GM18505 (cell line): ENCODE measurements around the gene ICAM3.
"Not testable (repeated sequence)": the region's sequence is repeated elsewhere in the genome, so short reads cannot be mapped to it uniquely, and the experiment has no call there.

Source experiments
- ATAC-seq: cut with Tn5 transposase; IDR thresholded peaks from one replicate; pipeline ENCODE4 v1.9.1; 2021; ENCODE audit not compliant: unreplicated experiment
- POLR2A ChIP-seq: IDR thresholded peaks from 4 replicates; pipeline ENCODE4 v1.6.1; 2011; ENCODE audit warnings: borderline replicate concordance; ENCODE audit not compliant: insufficient read depth, insufficient read length; ENCODE audit errors: extremely low read depth

ICAM3 gene, protein sequence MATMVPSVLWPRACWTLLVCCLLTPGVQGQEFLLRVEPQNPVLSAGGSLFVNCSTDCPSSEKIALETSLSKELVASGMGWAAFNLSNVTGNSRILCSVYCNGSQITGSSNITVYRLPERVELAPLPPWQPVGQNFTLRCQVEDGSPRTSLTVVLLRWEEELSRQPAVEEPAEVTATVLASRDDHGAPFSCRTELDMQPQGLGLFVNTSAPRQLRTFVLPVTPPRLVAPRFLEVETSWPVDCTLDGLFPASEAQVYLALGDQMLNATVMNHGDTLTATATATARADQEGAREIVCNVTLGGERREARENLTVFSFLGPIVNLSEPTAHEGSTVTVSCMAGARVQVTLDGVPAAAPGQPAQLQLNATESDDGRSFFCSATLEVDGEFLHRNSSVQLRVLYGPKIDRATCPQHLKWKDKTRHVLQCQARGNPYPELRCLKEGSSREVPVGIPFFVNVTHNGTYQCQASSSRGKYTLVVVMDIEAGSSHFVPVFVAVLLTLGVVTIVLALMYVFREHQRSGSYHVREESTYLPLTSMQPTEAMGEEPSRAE

DNA sequence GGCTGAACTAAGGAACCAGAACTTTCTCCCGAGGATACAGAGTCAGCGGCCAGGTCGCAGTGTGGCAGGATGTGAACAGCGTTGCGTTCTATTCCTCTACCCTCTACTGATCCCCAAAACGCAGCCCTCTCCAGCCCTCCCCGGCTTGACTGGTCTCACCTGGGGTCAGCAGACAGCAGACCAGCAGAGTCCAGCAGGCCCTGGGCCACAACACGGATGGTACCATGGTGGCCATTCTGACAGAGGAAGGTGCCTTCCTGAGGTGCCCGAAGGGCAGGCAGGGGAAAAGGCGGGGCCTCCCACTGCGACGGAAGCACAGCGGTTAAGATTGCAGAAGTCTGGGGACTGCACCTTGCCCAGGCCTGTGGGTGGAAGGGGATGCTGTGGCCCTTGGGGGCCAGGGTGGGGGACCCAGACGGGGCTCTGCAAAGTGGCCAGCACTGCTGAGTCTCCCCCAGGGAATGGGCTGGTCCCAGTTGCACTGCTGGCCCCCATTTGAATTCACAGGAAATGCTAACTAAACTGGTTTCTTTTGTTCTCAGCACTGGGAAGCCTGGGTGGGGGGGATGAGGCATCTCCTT is at the start of gene ICAM3:
TSS of gene ICAM3 (minus strand) at position 245 of the 581 bp plus-strand sequence. CDS start at position 235, 10 bp downstream.
- peak; percentile 58 for ATAC-seq
- peak; percentile 86 for TF ChIP-seq POLR2A

DNA sequence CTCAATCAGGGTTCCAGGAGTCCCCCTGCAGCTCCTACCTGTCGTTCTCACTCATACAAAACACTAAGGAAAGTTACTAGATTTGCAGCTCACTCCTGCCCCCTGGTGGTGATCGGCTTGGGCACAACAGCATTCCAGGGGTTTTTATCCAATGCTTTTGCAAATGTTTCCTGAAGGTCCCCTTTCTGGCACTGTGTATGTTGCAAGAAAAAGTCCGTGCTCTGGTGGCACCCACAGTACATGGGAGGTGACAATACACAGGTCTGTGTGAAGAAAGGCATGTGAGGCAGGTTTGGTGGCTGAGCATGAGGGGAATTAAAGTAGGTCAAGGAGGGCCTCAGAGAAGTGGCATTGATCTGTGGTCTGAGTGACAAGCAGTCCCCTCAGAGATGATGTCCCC is 49.5 kb upstream of the ICAM3 start:
- no peak for TF ChIP-seq POLR2A

DNA sequence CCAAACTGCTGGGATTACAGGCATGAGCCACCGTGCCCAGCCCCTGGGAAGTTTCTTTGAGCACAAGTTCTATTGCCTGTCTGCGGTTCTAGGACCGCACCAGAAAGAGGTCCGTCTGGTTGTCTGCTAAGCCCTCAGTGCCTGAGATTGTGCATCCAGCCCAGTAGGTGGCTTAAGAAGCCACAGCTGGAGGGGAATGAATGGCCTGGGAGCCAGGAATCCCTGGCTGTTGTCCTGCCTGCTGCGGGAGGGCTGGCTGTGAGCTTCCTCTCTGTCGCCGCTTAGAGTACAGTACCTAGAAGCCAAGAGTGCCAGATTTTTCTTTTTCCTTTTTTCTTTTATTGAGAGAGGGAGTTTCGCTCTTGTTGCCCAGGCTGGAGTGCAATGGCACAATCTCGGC is 45.2 kb upstream of the ICAM3 start:
- ATAC-seq = no peak
- no peak for TF ChIP-seq POLR2A

More for the DNA sequence above, 49.5 kb upstream of the ICAM3 start:
- no peak for ATAC-seq

DNA sequence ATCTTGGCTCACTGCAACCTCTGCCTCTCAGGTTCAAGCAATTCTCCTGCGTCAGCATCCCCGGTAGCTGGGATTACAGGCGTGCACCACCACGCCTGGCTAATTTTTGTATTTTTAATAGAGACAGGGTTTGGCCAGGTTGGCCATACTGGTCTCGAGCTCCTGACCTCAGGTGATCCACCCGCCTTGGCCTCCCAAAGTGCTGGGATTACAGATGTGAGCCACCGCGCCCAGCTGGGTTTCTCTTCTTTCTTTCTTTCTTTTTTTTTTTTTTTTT is 43.7 kb upstream of the ICAM3 start:
- ATAC-seq = not testable (repeated sequence)

DNA sequence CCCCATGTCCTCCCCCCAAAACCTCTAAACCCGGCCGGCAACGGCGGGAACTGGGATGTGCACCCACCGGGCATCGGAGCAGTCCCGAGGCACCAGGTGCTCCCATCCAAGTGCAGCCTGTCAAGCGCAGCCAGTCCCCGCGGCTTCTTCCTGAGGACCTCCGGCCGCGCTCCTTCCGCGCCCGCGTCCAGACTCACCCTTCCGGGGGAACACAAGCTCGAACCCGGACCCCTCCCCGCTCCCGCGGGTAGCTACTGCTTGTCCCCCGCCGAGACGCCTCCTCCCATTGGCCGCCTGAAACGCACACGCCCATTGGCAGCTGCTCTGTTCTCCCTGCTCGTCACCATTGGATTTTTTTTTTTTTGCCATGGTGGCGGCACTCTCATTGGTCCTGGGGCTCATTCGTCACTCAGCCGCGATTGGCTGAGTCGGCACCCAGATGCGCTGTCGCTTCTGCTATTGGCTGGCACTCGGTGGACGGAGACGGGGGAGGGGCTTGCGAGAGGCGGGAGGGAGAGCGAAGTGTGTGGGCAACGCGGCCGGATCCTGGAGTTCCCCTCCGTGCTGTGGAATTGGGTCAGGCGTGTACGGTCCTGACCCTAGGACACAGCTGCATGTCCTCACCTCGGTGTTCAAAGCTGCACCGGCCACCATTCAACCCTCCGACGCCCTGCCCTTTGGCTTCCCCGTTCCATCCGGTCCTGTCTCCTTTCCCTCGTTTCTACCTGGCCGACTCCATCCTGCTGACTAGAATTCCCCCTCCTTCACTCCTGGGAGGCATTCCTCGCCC is 41.1 kb upstream of the ICAM3 start, which contains the start of gene TYK2:
TSS of gene TYK2 (minus strand) at position 260 of the 790 bp plus-strand sequence. CDS start 2,166 bp downstream, outside the sequence.
- peak; percentile 85 for TF ChIP-seq POLR2A
- peak; percentile 89 for ATAC-seq

DNA sequence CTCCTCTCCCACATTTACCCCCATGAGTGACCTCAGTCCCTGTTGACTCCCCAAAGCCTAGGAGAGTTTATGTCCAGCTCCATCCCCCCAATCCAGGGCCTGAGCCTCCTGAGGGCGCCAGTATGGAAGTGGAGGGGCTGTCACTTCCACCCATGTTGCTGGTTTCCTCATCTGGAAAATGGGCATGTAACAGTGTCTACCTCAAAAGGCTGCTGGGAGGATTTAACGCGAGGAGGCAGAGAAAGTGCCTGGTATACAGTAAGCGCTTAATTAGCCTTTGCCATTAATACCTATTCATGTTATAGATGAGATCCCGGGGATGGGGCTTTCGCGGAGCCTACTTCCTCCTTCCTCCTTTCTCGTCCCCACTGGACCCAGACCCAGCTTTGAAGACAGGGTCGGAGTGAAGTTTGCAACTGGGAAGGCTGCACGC is 40.5 kb upstream of the ICAM3 start:
- ATAC-seq = no peak
- TF ChIP-seq POLR2A = no peak

DNA sequence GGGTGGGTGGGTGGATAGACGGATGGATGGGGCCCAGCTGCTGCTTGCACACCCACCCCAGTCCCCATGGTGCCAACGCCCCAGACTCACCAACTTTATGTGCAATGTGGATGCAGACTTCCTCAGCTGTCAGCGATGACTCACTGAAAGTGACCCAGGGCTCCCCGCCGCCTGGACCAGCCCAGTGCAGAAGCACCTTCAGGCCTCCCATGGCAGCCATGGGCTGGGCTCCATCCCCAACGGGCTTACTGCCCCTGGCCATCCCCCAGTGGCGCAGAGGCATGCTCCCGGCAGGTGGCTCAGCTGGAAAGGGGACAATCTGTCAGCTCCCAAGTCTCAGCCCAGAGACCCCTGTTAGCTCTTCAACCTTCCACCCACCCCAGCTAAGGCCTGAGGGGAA is 38.7 kb upstream of the ICAM3 start:
- ATAC-seq = no peak
- TF ChIP-seq POLR2A = no peak

DNA sequence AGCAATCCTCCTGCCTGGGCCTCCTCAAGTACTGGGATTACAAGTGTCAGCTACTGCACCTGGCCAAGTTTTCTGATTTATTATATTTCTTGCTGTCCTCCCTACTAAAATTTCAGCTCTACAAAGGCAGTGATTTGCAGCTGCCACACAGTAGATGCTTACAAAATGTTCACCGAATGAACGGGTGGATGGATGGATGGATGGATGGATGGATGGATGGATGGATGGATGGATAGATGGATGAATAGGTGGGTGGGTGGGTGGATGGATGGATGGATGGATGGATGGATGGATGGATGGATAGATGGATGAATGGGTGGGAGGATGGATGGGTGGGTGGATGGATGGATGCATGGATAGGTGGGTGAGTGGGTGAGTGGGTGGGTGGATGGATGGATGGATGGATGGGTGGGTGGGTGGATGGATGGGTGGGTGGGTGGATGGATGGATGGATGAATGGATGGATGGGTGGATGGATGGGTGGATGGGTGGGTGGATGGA is 37.8 kb upstream of the ICAM3 start:
- ATAC-seq = not testable (repeated sequence)

DNA sequence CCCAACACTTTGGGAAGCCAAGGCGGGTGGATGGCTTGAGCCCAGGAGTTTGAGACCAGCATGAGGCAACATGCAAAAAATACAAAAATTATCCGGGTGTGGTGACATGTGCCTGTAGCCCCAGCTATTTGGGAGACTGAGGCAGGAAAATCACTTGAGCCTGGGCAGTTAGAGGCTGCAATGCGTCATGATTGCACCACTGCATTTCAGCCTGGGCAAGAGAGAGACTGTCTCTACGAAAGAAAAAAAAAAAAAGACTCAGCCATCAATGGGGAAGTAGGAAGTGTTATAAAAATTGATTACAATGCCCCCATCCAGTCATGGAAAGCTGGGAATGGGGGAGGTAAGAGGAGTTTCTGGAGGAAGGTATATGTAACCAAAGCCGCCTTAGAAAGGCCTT is 35.5 kb upstream of the ICAM3 start:
- ATAC-seq = no peak
- no peak for TF ChIP-seq POLR2A

DNA sequence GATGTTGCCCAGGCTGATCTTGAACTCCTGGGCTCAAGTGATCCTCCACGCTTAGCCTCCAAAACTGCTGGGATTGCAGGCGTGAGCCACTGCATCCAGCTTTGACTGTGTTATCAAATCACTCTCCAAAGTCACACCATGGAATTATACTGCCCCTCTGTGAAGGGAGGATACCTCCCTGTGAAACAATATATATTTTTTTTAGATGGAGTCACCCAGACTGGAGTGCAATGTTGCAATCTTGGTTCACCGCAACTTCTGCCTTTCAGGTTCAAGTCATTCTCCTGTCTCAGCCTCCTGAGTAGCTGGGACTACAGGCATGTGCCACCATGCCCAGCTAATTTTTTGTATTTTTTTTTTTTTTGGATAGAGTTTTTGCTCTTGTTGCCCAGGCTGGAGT is 33.3 kb upstream of the ICAM3 start:
- no peak for TF ChIP-seq POLR2A
- no peak for ATAC-seq

DNA sequence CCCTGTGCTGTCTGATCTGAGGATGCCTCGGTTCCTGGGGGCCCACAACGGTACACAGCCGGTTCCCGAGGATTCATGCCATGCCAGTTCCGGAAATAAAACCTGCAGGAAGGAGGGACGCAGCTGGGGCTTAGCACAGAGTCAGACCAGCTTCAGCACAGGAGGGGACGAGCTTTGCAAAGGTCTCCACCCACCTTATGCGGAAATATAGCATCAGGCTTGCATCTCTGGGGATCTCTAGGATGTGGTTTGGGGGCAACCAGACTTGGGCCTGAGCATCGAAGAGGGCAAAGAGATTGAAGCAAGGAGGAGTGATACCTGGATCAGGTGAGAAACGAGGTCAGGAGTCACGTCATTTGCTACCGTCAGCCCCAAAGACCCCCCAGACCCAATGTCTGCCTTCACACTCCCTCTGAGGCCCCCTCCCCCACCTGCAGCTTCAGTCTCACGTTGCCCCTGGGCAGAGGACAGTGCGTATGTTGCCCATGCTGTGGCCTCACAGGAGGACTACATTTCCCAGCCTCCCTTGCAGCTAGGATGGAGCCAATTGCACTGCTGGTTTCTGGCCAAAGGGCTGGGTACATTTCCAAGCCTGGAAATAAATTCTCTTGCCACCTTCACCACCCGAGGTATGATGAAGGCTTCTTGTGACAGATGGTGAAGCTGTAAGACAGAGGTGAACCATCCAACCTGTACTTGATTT is 28.8 kb upstream of the ICAM3 start:
- ATAC-seq = no peak
- TF ChIP-seq POLR2A = no peak

DNA sequence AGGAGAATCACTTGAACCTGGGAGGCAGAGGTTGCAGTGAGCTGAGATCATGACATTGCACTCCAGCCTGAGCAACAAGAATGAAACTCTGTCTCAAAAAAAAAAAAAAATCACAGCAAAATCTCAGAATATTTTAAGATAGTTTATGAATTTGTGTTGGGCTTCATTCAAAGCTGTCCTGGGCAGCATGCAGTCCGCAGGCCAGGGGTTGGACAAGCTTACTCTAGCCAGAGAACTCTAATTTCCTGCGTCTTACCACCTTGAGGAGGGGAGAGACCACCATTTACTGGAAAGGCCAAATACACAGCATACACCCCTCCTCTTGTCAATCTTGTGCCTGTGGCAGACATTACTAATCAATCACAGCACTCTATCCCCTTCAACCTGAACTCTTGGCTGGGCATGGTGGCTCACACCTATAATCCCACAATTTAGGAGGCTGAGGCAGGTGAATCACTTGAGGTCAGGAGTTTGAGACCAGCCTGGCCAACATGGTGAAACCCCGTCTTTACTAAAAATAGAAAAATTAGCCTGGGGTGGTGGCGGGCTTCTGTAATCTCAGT is 27.6 kb upstream of the ICAM3 start:
- not testable (repeated sequence) for ATAC-seq

DNA sequence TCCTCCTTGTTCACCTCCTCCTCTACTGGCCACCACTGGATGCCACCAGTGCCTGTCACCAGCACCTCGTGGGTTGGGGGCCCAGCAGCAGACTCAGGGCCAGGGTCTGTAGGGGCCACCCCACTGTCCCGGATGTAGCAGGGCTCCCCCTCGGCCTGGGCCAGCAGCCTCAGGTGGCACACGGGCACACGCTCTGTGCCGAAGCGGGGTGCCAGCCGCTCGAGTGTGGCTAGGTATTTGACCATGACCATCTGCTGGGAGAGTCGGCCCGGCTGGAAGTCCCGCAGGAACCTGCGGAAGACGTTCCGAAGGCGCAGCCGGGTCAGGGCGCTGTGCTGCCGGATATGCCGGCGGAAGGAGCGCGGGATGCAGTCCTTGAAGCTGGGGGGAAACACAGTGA is 26.1 kb upstream of the ICAM3 start:
- ATAC-seq = no peak

More for the DNA sequence above, 26.1 kb upstream of the ICAM3 start:
- no peak for TF ChIP-seq POLR2A
